Small intestine (tissue), 16 donors: Measurements from ENCODE around the gene PCDHB6. TPM values are rescaled to one million over a fixed set of nuclear protein-coding genes. Genes with fewer than 3 reads are reported as not detected.
"Not testable (repeated sequence)": the region's sequence is repeated elsewhere in the genome, so short reads cannot be mapped to it uniquely, and the experiment has no call there.

Experiments
- DNase-seq, 2 donors: peaks; one replicate each; pipeline versions ENCODE4 v3.0.0 to v3.0.0-alpha.2; 2013
- FAIRE-seq: peaks from 2 replicates; lab custom pipeline; 2012; peaks lifted over from hg19 to GRCh38; lab: Jason Lieb, UNC
- H3K27ac ChIP-seq, 3 donors: one replicate each; pipeline ENCODE4 v1.5.1; 2013; ENCODE audit warnings: low read length in 2 of 3, mild to moderate bottlenecking in 2 of 3, control low read depth in 1 of 3, inconsistent platforms in 1 of 3, low read depth in 1 of 3, moderate library complexity in 1 of 3
- H3K27me3 ChIP-seq, 3 donors: one replicate each; pipeline ENCODE4 v1.6.1; 2013; ENCODE audit warnings: low read length in 3 of 3, inconsistent platforms in 1 of 3; ENCODE audit not compliant: control insufficient read depth in 3 of 3, insufficient read depth in 3 of 3
- H3K36me3 ChIP-seq, 3 donors: one replicate each; pipeline ENCODE4 v1.6.1; 2013; ENCODE audit warnings: low read length in 3 of 3, inconsistent platforms in 1 of 3, low read depth in 1 of 3, mild to moderate bottlenecking in 1 of 3, moderate library complexity in 1 of 3; ENCODE audit not compliant: control insufficient read depth in 3 of 3, insufficient read depth in 2 of 3
- H3K4me1 ChIP-seq, 3 donors: one replicate each; pipeline ENCODE4 v1.6.1; 2013; ENCODE audit warnings: low read length in 2 of 3, inconsistent platforms in 1 of 3, low read depth in 1 of 3, mild to moderate bottlenecking in 1 of 3, moderate library complexity in 1 of 3; ENCODE audit not compliant: control insufficient read depth in 3 of 3, insufficient read depth in 2 of 3
- H3K4me3 ChIP-seq, 3 donors: one replicate each; pipeline ENCODE4 v1.5.1; 2013; ENCODE audit warnings: low read length in 3 of 3, control low read depth in 1 of 3, inconsistent platforms in 1 of 3, low read depth in 1 of 3, mild to moderate bottlenecking in 1 of 3, moderate library complexity in 1 of 3
- H3K9me3 ChIP-seq, 2 donors: one replicate each; pipeline ENCODE4 v1.6.1; 2013; ENCODE audit warnings: low read depth in 1 of 2, low read length in 1 of 2; ENCODE audit not compliant: control insufficient read depth in 2 of 2, insufficient read depth in 1 of 2
- WGBS, 3 donors: extraction: QIAGEN DNeasy Blood & Tissue Kit; methylation state at CpG; one replicate each; pipeline ENCODE4 v1.1.7; 2013; 5-methylcytosine and 5-hydroxymethylcytosine counted together
- long read RNA-seq, 10 donors: transcript quantifications; one replicate each; lab custom pipeline, GENCODE V29; 2026
- polyA plus RNA-seq, 4 donors: library from polyadenylated mRNA; stranded (reverse) in 3 of 4; unstranded in 1 of 4; fragments of 200-250 nt in 3 of 4; fragments of 120-200 nt in 1 of 4; gene quantifications; one replicate each; pipeline versions ENCODE4 v1.2.1 to v1.2.3, GENCODE V29; 2013
- donor health status: healthy with polysubstance abuse.
- donor health status: control.
- donor health status: control.
- donor health status: Bipolar disorder and iron deficiency.
- donor health status: healthy.

PCDHB6 gene
- polyA plus RNA-seq, result under 1 TPM in 2 of 4 donors, not detected in 2; 0.13 to 0.52 TPM
- long read RNA-seq, donor 1, result 0 reads
- long read RNA-seq, donor 2, partial matches to known transcripts, result 0 of 1 reads
- long read RNA-seq, donor 2, other reads (novel, unspliced or antisense), result 0 of 1 reads
- long read RNA-seq, donor 3, partial matches to known transcripts, result 0 of 2 reads
- long read RNA-seq, donor 3, other reads (novel, unspliced or antisense), result 0 of 2 reads
- long read RNA-seq, donor 4, result 0 reads
- long read RNA-seq, donor 5, partial matches to known transcripts, result 0 of 1 reads
- long read RNA-seq, donor 5, other reads (novel, unspliced or antisense), result 0 of 1 reads
- long read RNA-seq, donor 6, result 0 reads
- long read RNA-seq, donor 7, partial matches to known transcripts, result 0 of 1 reads
- long read RNA-seq, donor 7, other reads (novel, unspliced or antisense), result 0 of 1 reads
- long read RNA-seq, donor 8, result 0 reads
- long read RNA-seq, donor 9, result 0 reads
- long read RNA-seq, donor 10, transcript PCDHB6-201 (1 exons, 3,266 nt), result major isoform, 5 of 5 reads
- long read RNA-seq, donor 10, partial matches to known transcripts, result 0 of 5 reads
- long read RNA-seq, donor 10, other reads (novel, unspliced or antisense), result 0 of 5 reads

GRCh38 chr5:141149812-141150211 is at the start of gene PCDHB6:
PCDHB6 (plus strand) TSS chr5:141150057; CDS start chr5:141150258, 201 bp downstream.
- no peaks in the 10 kb centered on the region for H3K36me3 ChIP-seq
- WGBS, 3 donors, result 18 to 32% (median 24%) methylated on average over 18 of the region's 18 CpGs
- H3K4me1 ChIP-seq, result no peaks in the 10 kb centered on the region
- DNase-seq, result no peak
- no peak for FAIRE-seq
- H3K27ac ChIP-seq, result no peak within 1 kb of the TSS
- H3K27me3 ChIP-seq, result no peaks in the 10 kb centered on the region
- H3K9me3 ChIP-seq, result peaks cover 0 to 27% of the 10 kb centered on the region in 2 donors
- no peak within 1 kb of the TSS for H3K4me3 ChIP-seq

- FAIRE-seq, result no peak
- no peaks in the 10 kb centered on the region for H3K36me3 ChIP-seq
- peaks cover 2 to 22% of the 10 kb centered on the region in 2 donors for H3K9me3 ChIP-seq
- 18 to 37% (median 32%) methylated on average over 19 of the region's 19 CpGs for WGBS, 3 donors
- DNase-seq, result peak in 1 of 2 donors; percentile 7
- H3K4me3 ChIP-seq, result peak within 1 kb of the TSS in 1 of 3 donors; percentile 7
- no peak within 1 kb of the TSS for H3K27ac ChIP-seq
- peaks cover 0 to 2% (median 1%) of the 10 kb centered on the region in 3 donors for H3K27me3 ChIP-seq
- H3K4me1 ChIP-seq, result no peaks in the 10 kb centered on the region
Measured at GRCh38 chr5:141100243-141100805, 49.5 kb upstream of the PCDHB6 start, which contains the start of gene PCDHB3. PCDHB3 (plus strand) TSS chr5:141100473; CDS start chr5:141100650, 177 bp downstream.

DNA sequence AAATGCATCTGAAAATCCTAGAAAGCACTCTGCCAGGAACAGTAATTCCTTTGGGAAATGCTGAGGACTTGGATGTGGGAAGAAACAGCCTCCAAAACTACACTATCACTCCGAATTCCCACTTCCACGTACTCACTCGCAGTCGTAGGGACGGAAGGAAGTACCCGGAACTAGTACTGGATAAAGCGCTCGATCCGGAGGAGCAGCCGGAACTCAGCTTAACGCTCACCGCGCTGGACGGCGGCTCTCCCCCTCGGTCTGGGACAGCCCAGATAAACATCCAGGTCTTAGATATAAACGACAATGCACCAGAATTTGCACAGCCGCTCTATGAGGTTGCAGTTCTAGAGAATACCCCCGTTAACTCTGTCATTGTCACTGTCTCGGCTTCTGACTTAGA is 48.8 kb upstream of the PCDHB6 start:
- Histone ChIP-seq H3K4me3 (peak overlapping the region in 1 of 3 donors; percentile 7), H3K9me3 (peaks cover 2 to 17% of the 10 kb centered on the region in 2 donors), H3K27me3 (no peaks in the 10 kb centered on the region), H3K36me3 (no peaks in the 10 kb centered on the region), H3K27ac (no peak overlapping the region), H3K4me1 (no peaks in the 10 kb centered on the region)
- DNase-seq, result no peak
- 50 to 61% (median 57%) methylated on average over 20 of the region's 20 CpGs for WGBS, 3 donors
- no peak for FAIRE-seq

GRCh38 chr5:141102070-141102469 is 47.8 kb upstream of the PCDHB6 start:
- H3K4me1 ChIP-seq, H3K4me3 ChIP-seq, FAIRE-seq, DNase-seq, H3K27me3 ChIP-seq, H3K27ac ChIP-seq, H3K36me3 ChIP-seq: not testable (repeated sequence)
- H3K9me3 ChIP-seq, result peaks cover 2 to 17% of the 10 kb centered on the region in 2 donors
- 46 to 71% (median 67%) methylated on average over 24 to 39 of the region's 39 CpGs for WGBS, 3 donors

- not testable (repeated sequence) for H3K4me1 ChIP-seq, H3K27ac ChIP-seq, H3K36me3 ChIP-seq, DNase-seq, H3K27me3 ChIP-seq, FAIRE-seq, H3K4me3 ChIP-seq
- peaks cover 2 to 17% of the 10 kb centered on the region in 2 donors for H3K9me3 ChIP-seq
- WGBS, 3 donors, result 45 to 71% (median 64%) methylated on average over 14 to 36 of the region's 38 CpGs
Measured at GRCh38 chr5:141102471-141102870, 47.4 kb upstream of the PCDHB6 start.

DNA sequence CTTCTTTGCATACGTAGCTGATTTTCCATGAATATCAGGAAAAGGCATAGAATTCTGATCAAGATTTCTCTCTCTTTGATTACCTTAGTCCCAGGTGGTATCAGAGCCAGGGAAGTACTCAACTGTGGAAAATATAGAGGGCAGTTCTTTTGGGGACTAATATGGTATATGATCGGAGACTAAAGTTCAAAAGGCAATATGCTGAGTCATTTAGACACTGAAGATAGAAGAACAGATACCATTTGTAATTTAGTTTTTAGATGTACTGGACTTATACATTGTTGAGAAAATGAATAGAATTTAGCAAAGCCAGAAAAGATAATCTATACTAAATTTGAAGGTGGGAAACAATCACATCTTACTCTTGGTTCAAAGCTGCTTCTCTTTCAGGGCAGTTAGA is 44.5 kb upstream of the PCDHB6 start:
- DNase-seq (no peak), FAIRE-seq (no peak)
- Histone ChIP-seq H3K27me3 (no peaks in the 10 kb centered on the region), H3K27ac (no peak overlapping the region), H3K4me3 (no peak overlapping the region), H3K9me3 (peaks cover 1 to 19% of the 10 kb centered on the region in 2 donors), H3K4me1 (no peaks in the 10 kb centered on the region), H3K36me3 (no peaks in the 10 kb centered on the region)
- WGBS, 3 donors, result 81 to 85% (median 83%) methylated on average over 2 of the region's 2 CpGs

GRCh38 chr5:141119250-141119649 is 30.6 kb upstream of the PCDHB6 start:
- Histone ChIP-seq H3K27ac (no peak overlapping the region), H3K4me1 (no peaks in the 10 kb centered on the region), H3K36me3 (no peaks in the 10 kb centered on the region), H3K4me3 (no peak overlapping the region), H3K27me3 (peaks cover 0 to 5% (median 0%) of the 10 kb centered on the region in 3 donors), H3K9me3 (peaks cover 0 to 15% of the 10 kb centered on the region in 2 donors)
- DNase-seq (no peak), FAIRE-seq (no peak)
- WGBS, 3 donors, result 27 to 45% (median 40%) methylated on average over 2 of the region's 2 CpGs

DNA sequence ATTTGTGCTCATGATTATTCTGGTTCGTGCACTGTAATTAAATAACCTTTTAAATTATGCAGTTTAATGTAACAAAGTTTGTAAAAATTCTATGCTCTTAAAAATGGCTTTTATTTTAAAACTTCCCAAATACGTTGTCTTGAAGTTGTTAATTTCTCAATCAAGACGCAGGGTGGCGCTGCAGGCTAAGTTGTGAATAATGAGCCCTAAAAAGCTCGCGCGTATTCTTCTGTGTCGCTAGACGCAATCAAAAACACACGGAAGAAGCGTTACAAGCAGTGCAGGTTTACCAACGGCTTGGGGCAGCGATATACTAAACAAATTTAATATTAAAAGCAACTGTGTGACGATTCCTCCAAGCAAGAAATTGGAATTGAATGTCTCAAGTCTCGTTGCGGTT is 28.3 kb upstream of the PCDHB6 start, which contains the start of gene PCDHB4:
Gene PCDHB4, plus strand, starts transcription at position 256 of the 400 bp plus-strand sequence. CDS start 181 bp downstream, outside the sequence.
- DNase-seq, result no peak
- no peak within 1 kb of the TSS for H3K4me3 ChIP-seq
- no peaks in the 10 kb centered on the region for H3K36me3 ChIP-seq
- H3K4me1 ChIP-seq, result no peaks in the 10 kb centered on the region
- 23 to 45% (median 34%) methylated on average over 16 of the region's 16 CpGs for WGBS, 3 donors
- no peak for FAIRE-seq
- H3K27me3 ChIP-seq, result peaks cover 0 to 5% (median 0%) of the 10 kb centered on the region in 3 donors
- no peak within 1 kb of the TSS for H3K27ac ChIP-seq
- H3K9me3 ChIP-seq, result peaks cover 0 to 15% of the 10 kb centered on the region in 2 donors
